GM19468 (cell line): ENCODE results near the gene CD55.

ENCODE experiments used
- ATAC-seq: cut with Tn5 transposase; IDR thresholded peaks from one replicate; pipeline ENCODE4 v1.9.1; 2021; ENCODE audit warnings: mild to moderate bottlenecking, moderate library complexity, moderate number of reproducible peaks; ENCODE audit not compliant: unreplicated experiment; ENCODE audit errors: extremely low read depth

Gene CD55

DNA sequence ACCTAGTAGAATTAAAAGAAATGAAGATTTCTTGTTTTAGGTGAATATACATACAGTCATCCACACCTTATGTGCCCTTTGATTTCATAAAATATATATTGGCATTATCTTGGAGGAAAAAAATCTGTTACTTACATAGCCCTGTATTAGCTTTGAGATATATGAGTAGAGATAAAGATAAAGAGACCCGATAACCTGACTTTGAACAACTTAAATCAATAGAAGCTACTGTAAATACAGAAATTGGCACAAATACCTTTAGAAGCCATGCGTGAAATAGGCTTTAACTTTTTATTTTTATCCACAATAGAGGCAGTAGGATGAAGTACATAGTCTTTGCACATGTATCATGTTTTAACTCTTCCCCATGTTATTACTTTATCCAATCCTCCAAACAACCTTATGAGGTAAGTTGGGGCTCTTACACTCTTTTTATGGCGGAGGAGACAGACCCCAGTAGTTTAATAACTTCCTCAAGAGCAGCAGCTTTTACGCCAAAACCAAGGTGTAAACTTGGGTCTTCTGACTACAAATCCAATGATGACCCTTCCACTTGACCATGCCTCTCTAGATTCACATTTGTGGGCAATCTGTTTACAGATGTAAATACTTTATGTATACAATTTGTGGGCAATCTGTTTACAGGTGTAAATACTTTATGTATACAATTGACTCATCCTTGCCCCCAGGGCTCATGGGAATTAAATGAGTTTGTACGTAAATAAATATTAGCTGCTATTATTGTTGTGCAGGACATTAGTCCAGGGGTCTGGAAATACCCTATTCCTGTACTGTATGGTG lies 2.1 kb downstream of the CD55 start:
- ATAC-seq, result no peak

DNA sequence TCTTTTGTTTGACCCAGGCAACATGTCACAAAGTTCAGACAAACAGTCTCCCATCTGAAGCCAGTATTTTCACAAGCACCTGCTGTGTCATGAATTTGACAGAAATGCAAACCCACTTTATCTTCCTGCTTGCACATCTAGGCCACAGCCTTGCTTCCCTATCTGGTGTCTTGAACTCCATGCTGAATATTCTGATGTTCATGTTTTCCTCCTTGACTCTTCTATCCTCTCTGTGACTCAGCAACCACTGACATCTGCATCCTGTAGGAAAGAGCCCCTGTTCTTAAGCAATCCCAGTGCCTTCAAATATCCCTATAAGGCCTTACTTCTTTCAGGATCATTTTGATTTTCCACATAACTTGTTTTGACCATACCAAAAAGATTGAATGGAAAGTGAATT lies 6.5 kb downstream of the CD55 start:
- no peak for ATAC-seq

DNA sequence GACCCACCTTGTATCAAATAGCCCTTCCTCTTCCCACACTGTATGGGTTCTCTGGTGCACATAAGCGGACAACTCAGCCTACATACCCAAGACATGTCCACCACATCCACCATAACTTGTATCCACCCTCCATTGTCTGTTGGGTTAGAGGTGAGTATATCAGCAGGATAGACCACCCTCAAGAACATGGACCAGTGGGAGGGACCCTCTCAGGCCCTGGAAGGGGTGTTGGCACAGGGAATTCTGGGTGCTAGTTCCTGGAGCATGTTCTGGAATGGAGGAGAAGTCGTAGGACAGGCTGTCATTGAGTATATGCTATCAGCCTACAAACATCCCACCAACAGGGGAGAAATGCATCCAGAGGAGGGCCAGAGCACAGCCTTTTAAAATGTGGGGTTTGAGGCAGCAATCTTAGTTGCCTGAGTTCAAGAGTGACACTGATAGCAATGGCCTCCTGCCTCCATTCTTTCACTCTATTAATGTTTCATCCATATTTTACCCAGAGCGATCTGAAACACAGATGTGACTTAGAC lies 7.5 kb downstream of the CD55 start:
- no peak for ATAC-seq

DNA sequence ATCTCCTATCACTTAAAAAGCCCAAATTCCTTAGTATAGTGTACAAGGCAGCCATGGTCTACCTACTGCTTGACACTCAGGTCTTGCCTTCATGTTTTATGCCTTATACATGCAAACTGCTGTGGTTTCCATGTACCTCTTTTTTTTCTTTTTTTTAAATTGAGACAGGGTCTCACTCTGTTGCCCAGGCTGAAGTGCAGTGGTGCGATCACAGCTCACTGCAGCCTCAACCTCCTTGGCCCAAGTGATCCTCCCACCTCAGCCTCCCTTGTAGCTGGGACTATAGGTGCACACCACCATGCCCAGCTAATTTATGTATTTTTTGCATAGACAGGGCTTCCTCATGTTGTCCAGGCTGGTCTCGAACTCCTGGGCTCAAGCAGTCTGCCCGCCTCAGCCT lies 8.0 kb downstream of the CD55 start:
- ATAC-seq, result no peak

DNA sequence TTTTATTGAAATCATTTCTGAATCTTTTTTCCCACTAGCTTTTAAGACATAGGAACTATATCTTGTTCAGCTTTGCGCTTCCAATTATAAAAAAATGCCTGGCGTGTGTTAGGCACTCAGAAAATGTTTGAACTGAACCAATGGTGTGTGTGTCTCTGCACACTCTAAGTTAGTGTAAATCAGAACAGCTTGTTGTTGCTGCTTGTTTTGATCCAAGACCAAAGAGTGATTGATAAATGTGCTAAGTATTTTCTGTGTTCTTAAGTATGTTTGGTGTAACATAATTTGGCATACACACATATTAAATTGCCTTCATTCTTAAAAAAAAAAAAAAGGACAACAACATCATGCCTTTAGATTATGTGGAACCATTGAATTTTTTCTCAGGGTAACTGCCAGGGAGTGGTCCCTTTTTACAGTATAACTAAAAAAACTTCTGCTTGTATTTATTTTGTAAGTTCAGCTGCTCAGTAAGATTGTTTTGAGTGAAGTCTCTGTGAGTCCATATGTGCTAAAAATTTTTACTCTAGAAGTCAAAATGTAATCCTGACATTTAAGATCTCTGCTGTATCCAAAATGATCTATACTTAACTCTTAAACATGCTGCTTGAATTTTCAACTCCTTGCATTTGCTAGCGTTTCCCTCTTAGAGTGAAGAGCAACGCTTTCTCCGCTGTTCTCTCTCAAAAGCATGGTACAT lies 8.7 kb downstream of the CD55 start:
- no peak for ATAC-seq

DNA sequence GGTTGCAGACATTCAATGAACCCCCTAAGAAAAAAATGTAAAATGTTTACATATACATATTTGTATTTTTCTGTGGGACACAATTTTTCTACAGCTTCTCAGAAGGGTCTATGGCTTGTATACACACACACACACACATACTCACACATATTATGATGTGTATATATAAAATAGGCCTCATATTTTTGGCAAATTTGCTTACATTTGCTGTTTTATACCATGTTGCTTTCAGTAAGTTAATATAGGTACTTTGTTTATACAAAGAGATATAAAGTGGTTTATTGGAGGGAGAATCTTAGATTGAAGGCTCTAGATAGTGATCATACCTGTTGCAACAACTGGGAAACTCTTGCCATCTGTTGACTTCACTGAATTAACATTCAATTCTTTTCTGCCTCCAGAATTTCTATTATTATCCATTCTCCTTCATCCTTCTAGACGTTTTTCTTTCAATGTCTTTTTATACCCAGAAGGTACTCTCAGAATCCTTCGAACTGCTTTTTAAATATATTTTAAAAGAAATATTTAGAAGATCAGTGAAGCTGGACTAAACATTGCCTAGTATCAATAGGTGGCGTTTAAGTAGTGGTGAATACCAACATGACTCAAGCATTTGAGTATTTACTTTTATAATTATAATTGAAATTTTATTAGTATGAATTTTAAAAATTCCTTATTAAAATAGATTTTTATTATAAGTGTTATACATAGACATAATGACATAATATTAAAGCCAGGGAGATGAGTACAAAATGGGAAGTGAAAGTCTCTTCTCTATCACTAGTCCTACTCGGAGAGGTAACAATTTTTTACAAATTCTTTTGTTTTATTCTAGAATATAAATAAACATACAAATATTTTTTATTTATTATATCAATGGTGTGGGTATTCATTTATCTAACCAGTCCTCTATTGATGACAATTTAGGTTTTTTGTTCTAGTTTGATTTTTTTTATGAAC lies 10.2 kb downstream of the CD55 start:
- ATAC-seq, result no peak

DNA sequence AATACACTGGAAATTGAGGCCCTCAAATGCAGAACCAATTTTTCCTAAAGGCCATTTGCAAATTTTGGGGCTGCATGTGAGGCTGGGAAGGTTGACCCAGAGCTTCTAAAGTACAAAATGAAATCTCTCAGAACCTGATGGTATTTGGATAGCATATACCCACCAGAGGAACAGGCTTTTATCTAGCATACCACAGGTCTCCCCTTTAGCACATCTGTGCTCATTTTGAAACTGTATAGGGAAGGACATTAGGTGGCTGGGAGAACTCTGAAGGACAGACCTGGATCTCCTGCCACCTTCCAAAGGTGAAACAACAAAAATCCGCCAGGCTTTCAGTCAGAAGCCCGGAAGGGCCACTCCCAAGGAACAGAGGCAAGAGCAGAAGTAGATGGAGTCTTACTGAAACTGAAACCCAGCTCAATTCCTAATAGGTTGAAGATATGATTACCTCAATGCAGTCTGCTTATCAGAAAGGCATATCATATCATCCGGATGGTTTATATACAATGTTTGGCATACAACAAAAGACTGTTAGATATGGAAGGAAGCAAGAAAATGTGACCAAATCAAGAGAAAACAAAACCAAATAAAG lies 11.6 kb downstream of the CD55 start:
- ATAC-seq, result no peak

DNA sequence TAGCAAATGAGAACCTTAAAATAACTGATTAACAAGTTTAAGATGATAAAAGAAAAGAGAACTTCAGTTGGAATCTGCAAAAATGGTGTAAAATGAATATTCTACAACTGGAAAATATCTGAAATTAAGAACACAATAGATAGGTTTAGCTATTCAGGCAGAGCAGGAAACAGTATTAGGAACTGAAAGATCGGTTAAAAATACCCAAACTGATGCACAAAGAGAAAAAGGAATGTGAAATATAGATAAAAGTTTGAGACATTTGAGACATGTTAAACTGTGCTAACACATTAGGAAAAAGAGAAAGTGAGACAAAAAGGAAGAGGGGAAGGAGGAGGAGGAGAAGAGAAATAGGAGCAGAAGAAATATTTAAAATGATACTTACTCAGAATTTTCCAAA lies 12.1 kb downstream of the CD55 start:
- no peak for ATAC-seq

DNA sequence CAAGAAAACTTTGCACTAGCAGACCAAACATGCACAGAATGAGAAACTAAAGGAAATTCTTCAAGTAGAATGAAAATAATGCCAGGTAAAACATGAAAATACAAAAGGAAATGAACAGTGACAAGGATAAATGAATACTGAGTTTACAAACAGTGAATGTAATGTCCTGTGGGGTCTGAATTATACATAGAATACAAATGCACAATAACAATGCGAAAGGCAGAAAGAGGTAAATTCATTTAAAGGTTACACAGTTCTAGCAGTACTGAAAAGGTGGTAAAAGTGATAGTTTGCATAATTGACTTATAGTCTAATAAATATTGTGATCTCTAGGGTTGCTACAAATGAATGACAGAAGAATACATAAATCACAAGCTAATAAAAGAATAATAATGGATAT lies 12.9 kb downstream of the CD55 start:
- no peak for ATAC-seq

DNA sequence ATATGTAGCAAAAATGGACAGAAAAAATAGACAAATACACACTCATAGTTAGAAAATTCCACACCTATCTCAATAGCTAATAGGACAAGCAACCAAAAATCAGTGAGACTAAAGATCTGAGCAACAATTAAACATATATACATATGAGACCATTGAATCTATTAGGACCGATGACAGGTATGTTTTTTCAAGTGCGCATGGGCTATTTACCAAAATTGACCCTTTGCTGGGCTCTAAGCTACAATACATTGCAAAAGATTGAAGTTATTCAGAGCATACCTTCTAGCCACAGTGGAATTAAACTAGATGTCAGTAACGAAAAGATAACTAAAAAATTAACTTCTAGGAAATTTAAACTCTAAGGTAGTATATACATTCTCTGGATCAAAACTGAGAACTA lies 13.7 kb downstream of the CD55 start:
- ATAC-seq, result no peak

DNA sequence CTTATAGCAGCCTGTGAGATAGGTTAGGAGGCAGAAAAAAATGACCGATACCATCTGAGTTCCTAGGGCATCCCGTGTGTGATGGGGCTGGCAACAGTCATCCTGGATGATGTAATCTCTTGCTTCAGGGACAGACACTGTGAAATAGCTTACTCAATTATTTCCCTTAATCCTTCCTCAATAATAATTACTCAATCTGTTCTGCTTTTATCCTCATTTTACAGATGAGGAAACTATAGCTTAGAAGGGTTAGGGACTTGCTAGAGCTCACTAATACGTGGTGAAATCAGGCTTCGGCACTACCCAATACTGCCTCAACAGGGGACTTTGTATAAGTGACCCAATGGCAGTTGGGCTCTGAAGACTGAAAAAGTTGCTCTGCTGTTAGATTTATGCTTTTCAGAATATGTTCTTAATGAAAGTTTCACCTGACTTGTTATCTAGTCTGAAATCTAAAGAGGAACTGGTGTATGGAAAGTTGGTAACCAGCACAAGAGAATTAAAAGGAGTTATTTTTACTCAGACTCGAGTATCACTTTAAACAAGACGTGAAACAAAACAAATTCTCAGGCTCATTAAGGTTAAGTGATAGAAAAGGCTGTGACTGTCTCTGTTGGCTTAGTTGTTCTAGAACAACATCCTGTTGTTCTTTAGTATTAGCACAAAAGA lies 14.4 kb downstream of the CD55 start:
- peak; percentile 46 for ATAC-seq

DNA sequence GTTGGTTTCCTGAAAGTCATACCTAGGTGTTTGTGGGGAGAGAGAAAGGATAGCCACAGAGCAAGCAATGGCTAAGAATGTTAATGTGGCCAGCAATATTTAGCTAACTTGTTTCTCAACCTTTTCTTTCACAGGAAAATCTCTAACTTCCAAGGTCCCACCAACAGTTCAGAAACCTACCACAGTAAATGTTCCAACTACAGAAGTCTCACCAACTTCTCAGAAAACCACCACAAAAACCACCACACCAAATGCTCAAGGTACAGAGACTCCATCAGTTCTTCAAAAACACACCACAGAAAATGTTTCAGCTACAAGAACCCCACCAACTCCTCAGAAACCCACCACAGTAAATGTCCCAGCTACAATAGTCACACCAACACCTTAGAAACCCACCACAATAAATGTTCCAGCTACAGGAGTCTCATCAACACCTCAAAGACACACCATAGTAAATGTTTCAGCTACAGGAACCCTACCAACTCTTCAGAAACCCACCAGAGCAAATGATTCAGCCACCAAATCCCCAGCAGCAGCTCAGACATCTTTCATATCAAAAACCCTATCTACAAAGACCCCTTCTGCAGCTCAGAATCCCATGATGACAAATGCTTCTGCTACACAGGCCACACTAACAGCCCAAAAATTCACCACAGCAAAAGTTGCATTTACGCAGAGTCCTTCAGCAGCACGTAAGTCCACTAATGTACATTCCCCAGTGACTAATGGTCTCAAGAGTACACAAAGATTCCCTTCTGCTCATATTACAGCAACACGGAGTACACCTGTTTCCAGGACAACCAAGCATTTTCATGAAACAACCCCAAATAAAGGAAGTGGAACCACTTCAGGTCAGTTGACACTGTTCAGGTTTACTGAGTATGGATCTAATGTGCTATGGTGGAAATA lies 15.3 kb downstream of the CD55 start:
- ATAC-seq, result peak; percentile 50

DNA sequence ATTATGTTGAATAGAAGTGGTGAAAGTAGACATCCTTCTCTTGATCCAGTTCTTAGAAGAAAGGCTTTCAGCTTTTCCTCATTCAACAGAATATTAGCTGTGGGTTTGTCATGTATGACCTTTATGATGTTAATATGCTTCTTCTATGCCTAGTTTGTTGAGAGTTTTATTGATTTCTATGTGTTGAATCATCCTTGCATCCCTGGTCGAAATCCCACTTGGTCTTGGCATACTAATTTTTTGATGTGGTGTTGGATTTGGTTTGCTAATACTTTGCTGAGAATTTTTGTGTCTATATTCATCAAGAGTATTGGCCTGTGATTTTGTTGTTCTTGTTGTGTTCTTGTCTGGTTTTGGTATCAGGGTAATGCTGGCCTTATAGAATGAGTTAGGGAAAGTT lies 20.9 kb downstream of the CD55 start:
- no peak for ATAC-seq

DNA sequence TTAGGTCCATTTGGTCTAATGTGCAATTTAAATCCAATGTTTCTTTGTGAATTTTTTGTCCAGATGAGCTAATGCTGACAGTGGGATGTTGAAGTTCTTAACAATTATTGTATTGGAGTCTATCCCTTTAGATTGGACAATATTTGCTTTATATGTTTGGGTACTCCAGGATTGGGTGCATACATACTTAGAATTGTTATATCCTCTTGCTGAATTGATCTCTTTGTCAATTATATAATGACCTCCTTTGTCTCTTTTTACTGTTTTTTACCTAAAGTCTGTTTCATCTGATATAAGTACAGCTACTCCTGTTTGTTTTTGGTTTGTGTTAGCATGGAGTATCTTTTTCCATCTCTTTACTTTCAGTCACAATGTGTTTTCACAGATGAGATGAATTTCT lies 22.2 kb downstream of the CD55 start:
- ATAC-seq, result no peak

DNA sequence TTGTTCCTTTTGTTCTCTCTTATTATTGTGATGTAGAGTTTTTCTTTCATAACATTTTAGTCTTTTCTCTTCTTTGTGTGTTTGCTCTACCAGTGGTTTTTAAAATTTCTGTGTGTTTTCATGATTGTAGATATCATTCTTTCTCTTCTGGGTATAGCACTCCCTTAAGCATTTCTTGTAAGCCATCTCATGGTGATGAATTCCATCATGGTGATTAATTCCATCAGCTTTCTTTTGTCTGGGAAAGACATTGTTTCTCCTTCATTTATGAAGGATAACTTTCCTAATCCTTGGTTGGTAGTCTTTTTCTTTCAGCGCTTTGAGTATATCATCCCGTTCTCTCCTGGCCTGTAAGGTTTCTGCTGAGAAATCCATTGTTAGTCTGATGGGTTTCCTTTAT lies 22.7 kb downstream of the CD55 start:
- ATAC-seq, result no peak

DNA sequence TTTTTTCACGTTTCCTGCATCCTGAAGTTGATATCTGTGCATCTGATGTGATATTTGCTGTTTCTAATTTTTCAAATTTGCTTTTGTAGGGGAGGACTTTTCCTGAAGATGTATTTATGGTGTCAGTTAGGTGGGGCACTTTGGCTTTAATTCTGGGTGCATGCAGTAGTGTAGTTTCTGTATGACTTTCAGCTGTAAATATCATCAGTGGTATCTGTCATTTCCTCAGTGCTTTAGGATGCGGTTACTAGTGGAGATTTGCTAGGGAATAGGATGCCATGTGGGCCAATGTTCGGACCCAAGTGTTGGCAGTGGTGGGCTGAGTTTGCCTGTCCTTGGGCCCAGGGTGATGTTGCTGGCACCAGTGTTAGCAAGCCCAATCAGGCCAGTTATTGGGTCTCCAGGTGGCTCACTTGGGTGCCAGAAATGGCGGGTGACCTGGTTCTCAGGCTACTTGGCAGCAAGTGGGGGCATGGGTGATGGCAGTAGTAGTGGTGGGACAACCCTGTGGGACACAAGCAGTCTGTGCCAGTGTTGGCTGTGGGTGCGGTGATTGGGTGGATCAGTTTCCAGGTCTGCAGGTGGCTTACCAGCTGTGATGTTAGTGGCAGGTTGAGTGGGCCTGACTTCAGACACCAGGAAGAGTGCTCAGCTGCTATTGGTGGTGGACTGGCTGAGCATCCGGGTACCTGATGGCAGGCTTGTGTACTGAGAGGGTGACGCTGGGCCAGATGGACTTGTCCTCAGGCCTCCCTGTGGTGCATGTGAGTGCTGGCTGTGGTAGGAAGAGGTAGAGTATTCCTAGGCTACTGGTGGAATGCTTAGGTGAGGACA lies 24.4 kb downstream of the CD55 start:
- no peak for ATAC-seq

DNA sequence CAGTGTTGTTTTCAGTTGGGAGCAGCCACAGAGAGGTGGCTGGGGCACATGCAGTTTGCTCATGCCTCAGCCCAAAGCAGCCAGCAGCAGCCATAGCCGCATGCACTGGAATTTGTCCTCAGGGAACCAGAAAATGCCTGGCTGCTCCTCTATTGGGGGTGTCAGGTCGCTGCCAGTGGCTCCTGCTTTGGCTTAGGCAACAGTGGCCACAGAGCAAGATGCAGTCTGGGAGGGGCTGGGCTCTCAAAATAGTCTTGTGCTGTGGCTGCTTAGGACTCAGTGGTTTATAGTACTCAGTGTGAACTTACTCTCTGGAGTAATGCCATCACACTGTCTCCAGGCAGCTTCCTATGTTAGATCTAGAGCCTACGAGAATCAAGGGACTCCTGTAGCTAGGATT lies 25.0 kb downstream of the CD55 start:
- no peak for ATAC-seq

DNA sequence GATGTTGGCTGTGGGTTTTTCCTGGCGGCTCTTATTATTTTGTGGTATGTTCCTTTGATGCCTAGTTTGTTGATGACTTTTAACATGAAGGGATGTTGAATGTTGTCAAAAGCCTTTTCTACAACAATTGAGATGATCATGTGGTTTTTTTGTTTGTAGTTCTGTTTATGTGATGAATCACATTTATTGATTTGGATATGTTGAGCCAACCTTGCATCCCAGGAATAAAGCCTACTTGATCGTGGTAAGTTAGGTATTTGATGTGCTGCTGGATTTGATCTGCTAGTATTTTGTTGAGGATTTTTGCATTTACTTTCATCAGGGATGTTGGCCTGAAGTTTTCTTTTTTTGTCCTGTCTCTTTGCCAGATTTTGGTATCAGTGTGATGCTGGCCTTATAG lies 28.5 kb downstream of the CD55 start:
- no peak for ATAC-seq
